MM.1S (cell line): ENCODE results near the gene CHCHD6.

Source experiments
- DNase-seq: peaks from one replicate; pipeline ENCODE4 v3.0.0-alpha.2; 2015
- H2AFZ ChIP-seq: fragments of 300-600 bp; sonication (generic); 2 replicates; pipeline ENCODE4 v1.6.0; 2016; ENCODE audit warnings: antibody characterized with exemption, low read length
- H3F3A ChIP-seq: fragments of 300-600 bp; sonication (generic); 2 replicates; pipeline ENCODE4 v1.6.1; 2016; ENCODE audit warnings: mild to moderate bottlenecking, antibody characterized with exemption, low read length, moderate library complexity, mixed read lengths; ENCODE audit not compliant: insufficient read depth
- H3K27ac ChIP-seq: fragments of 300-600 bp; sonication (generic); 2 replicates; pipeline ENCODE4 v1.5.1; 2016; ENCODE audit warnings: mild to moderate bottlenecking, low read length
- H3K27me3 ChIP-seq: fragments of 300-600 bp; sonication (generic); replicated peaks from 2 replicates; pipeline ENCODE4 v1.6.0; 2016; ENCODE audit warnings: low read length; ENCODE audit not compliant: insufficient read depth
- H3K36me3 ChIP-seq: fragments of 300-600 bp; sonication (generic); replicated peaks from 2 replicates; pipeline ENCODE4 v1.6.1; 2016; ENCODE audit warnings: mild to moderate bottlenecking, low read length, mixed read lengths; ENCODE audit not compliant: insufficient read depth
- H3K4me1 ChIP-seq: fragments of 300-600 bp; sonication (generic); 2 replicates; pipeline ENCODE4 v1.6.1; 2016; ENCODE audit warnings: low read length, mixed read lengths
- H3K4me2 ChIP-seq: fragments of 300-600 bp; sonication (generic); 2 replicates; pipeline ENCODE4 v1.6.0; 2016; ENCODE audit warnings: low read depth, low read length
- H3K4me3 ChIP-seq: fragments of 300-600 bp; sonication (generic); 2 replicates; pipeline ENCODE4 v1.5.1; 2016; ENCODE audit warnings: low read length, mixed read lengths
- H3K79me2 ChIP-seq: fragments of 300-600 bp; sonication (generic); 2 replicates; pipeline ENCODE4 v1.6.1; 2016; ENCODE audit warnings: mixed run types, low read length, mixed read lengths
- H3K9ac ChIP-seq: fragments of 300-600 bp; sonication (generic); 2 replicates; pipeline ENCODE4 v1.6.1; 2016; ENCODE audit warnings: low read length, mixed read lengths
- H3K9me2 ChIP-seq: fragments of 300-600 bp; sonication (generic); replicated peaks from 2 replicates; pipeline ENCODE4 v1.6.1; 2016; ENCODE audit warnings: mild to moderate bottlenecking, low read length, mixed read lengths; ENCODE audit not compliant: insufficient read depth
- H3K9me3 ChIP-seq: fragments of 300-600 bp; sonication (generic); replicated peaks from 2 replicates; pipeline ENCODE4 v1.6.1; 2016; ENCODE audit warnings: mild to moderate bottlenecking, low read length, mixed read lengths; ENCODE audit not compliant: insufficient read depth
- H4K20me1 ChIP-seq: fragments of 300-600 bp; sonication (generic); 2 replicates; pipeline ENCODE4 v1.6.1; 2016; ENCODE audit warnings: mild to moderate bottlenecking, low read length, moderate library complexity, mixed read lengths; ENCODE audit not compliant: insufficient read depth
- CTCF ChIP-seq: fragments of 300-600 bp; sonication (generic); IDR thresholded peaks from 2 replicates; pipeline ENCODE4 v1.5.1; 2016; ENCODE audit warnings: antibody characterized with exemption, low read length, mixed read lengths
- EZH2 ChIP-seq: fragments of 300-600 bp; sonication (generic); optimal IDR thresholded peaks from 2 replicates; pipeline ENCODE3; 2017; ENCODE audit warnings: low read depth, mild to moderate bottlenecking, antibody characterized with exemption, low read length, mixed read lengths
- EZH2phosphoT487 ChIP-seq: fragments of 300-600 bp; sonication (generic); IDR thresholded peaks from 2 replicates; pipeline ENCODE4 v1.6.1; 2018; ENCODE audit warnings: antibody characterized with exemption, low read length

Gene CHCHD6

GRCh38 chr3:126955004-126955790, 251.2 kb downstream of the CHCHD6 start:
- H4K20me1 ChIP-seq: no peaks in the 10 kb centered on the region
- no peak overlapping the region for H2AFZ ChIP-seq
- TF ChIP-seq EZH2phosphoT487: no peak
- H3K9me3 ChIP-seq: no peaks in the 10 kb centered on the region
- no peak overlapping the region for H3K4me3 ChIP-seq
- H3K9me2 ChIP-seq: no peaks in the 10 kb centered on the region
- H3K27me3 ChIP-seq: no peaks in the 10 kb centered on the region
- no peak overlapping the region for H3K27ac ChIP-seq
- no peaks in the 10 kb centered on the region for H3K4me1 ChIP-seq
- no peaks in the 10 kb centered on the region for H3K79me2 ChIP-seq
- no peak overlapping the region for H3K9ac ChIP-seq
- DNase-seq: no peak
- H3F3A ChIP-seq: no peaks in the 10 kb centered on the region
- H3K4me2 ChIP-seq: no peak overlapping the region
- no peaks in the 10 kb centered on the region for H3K36me3 ChIP-seq

- Histone ChIP-seq H3K9me3 (no peaks in the 10 kb centered on the region), H3F3A (no peaks in the 10 kb centered on the region), H3K4me3 (no peak overlapping the region), H3K9ac (no peak overlapping the region), H3K36me3 (no peaks in the 10 kb centered on the region), H4K20me1 (no peaks in the 10 kb centered on the region), H3K4me2 (no peak overlapping the region), H3K79me2 (no peaks in the 10 kb centered on the region), H3K9me2 (no peaks in the 10 kb centered on the region), H3K27ac (no peak overlapping the region), H2AFZ (no peak overlapping the region), H3K27me3 (no peaks in the 10 kb centered on the region), H3K4me1 (no peaks in the 10 kb centered on the region)
- no peak for DNase-seq
- no peak for TF ChIP-seq CTCF
- TF ChIP-seq EZH2phosphoT487: no peak
- no peak for TF ChIP-seq EZH2
These were observed 252.3 kb downstream of the CHCHD6 start for GRCh38 chr3:126956361-126956760.

- Histone ChIP-seq H3K27ac (no peak overlapping the region), H3K4me1 (no peaks in the 10 kb centered on the region), H3K9ac (no peak overlapping the region), H4K20me1 (no peaks in the 10 kb centered on the region), H3K9me3 (no peaks in the 10 kb centered on the region), H3K36me3 (no peaks in the 10 kb centered on the region), H3K4me2 (no peak overlapping the region), H2AFZ (no peak overlapping the region), H3K79me2 (no peaks in the 10 kb centered on the region), H3K9me2 (no peaks in the 10 kb centered on the region), H3K4me3 (no peak overlapping the region), H3K27me3 (no peaks in the 10 kb centered on the region), H3F3A (no peaks in the 10 kb centered on the region)
- TF ChIP-seq CTCF: no peak
- no peak for DNase-seq
These were observed 253.0 kb downstream of the CHCHD6 start for GRCh38 chr3:126956866-126957650.
